HG03571 (cell line): ENCODE data around the gene MBLAC1.
A peak's percentile ranks its signal among the peaks of the same experiment; 100 is the strongest.

ENCODE experiments used
- ATAC-seq: cut with Tn5 transposase; IDR thresholded peaks from one replicate; pipeline ENCODE4 v1.9.1; 2021; ENCODE audit not compliant: unreplicated experiment

MBLAC1 gene, protein sequence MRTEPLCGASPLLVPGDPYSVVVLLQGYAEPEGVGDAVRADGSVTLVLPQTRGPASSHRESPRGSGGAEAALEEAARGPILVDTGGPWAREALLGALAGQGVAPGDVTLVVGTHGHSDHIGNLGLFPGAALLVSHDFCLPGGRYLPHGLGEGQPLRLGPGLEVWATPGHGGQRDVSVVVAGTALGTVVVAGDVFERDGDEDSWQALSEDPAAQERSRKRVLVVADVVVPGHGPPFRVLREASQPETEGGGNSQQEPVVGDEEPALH

GRCh38 chr7:100126931-100127865, at the start of gene MBLAC1:
TSS of gene MBLAC1 (plus strand) at chr7:100126967. CDS start at chr7:100127396, 429 bp downstream.
- ATAC-seq = peak; percentile 55

GRCh38 chr7:100077205-100077604, 49.6 kb upstream of the MBLAC1 start:
- no peak for ATAC-seq

DNA sequence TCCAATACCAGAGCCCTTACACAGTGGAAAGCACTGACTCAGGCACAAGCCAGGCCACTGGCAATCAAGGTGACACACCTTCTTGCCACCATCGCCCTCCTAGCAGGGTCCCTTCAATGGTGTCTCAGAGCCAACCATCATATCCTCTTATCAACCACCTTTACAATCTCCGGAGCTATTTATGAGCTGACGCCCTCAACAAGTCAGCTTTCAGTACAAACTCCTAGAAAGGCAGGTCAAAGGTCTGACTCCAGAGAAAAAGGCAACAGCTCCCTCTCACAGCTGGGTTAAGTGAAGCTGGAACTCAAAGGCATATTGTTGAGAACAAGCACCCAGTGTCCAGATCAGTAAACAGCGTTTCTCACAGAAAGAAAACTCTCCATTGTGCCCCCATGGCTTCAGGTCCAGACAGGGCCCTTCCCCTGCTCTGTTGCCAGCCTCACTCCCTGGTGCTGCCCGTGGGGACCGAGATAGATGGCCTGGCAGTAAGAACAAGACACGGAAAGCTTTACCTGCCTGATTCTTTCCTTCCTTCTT, 47.7 kb upstream of the MBLAC1 start:
- ATAC-seq = no peak

GRCh38 chr7:100080907-100081534, 45.7 kb upstream of the MBLAC1 start:
- ATAC-seq = no peak

DNA sequence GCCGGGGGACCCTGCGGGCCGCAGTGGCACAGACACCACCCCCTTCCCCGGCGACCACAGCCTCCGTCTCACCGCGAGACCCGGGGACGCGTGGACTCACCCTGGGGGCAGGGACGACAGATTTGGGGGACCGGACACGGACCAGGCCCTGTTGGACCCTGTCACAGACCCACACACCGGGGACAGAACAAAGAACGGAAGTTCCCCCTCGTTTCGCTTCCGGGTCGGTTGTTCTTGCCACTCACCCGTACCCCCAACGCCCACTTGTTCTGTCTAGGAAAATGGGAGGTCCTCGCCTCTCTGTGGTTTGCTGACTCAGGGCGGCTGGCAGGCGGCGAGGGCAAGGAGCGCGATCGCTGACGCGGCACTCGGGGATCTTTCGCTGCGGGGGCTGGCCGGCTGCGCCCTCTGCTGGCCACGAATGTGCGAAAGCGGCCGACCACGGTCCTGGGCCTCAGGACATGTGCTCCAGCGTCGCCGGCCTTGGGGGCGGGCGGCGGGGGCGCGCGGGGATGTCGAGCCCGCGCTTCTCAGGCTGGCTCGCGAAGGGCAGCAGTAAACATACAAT, 45.1 kb upstream of the MBLAC1 start, which contains the start of gene ZNF3:
Gene ZNF3, minus strand, starts transcription at position 189 of the 568 bp plus-strand sequence. CDS start 4,366 bp downstream, outside the sequence.
- ATAC-seq = peak; percentile 72

- no peak for ATAC-seq
Measured at GRCh38 chr7:100082978-100083377, 43.8 kb upstream of the MBLAC1 start.

GRCh38 chr7:100085515-100085914, 41.3 kb upstream of the MBLAC1 start:
- no peak for ATAC-seq

- ATAC-seq = no peak
Measured at GRCh38 chr7:100087055-100087750, 39.6 kb upstream of the MBLAC1 start.

- ATAC-seq = no peak
Measured at GRCh38 chr7:100088095-100088620, 38.6 kb upstream of the MBLAC1 start.

DNA sequence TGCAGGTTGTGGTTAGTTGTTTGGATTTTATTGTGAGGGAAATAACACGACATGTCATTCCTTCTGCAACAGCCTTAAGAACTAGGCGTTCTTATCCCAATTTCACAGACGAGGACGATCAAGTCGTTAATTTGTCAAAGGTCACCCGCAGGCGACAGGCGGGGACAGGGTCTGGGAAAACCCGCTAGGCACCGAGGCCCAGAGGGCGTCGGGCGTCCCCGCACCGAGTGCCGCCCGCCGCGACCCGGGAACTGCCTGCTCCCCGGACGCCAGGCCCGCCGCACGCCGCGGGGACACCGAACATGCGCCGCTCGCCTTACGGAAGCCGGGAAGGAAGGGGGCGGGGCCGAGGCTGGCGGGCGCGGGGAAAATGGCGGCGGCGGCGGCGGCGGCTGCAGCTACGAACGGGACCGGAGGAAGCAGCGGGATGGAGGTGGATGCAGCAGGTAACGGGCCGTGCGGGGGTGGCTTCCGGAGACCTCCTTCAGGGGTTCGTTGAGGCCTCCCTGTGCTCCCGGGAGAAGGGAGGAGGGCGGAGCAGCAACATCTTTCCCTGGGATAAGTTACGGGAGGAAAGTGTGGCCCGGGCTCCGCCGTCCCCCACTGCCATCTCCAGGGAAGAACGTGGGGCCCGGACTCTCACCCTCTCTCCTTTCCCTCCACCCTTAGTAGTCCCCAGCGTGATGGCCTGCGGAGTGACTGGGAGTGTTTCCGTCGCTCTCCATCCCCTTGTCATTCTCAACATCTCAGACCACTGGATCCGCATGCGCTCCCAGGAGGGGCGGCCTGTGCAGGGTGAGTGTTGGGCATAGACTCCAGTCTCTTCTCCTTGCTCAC, 37.9 kb upstream of the MBLAC1 start, which contains the start of gene COPS6:
Gene COPS6, plus strand, starts transcription at position 349 of the 837 bp plus-strand sequence. Its CDS starts 22 bp downstream, at position 371.
- ATAC-seq = peak; percentile 43

- ATAC-seq = no peak
Measured at GRCh38 chr7:100089458-100090196, 37.1 kb upstream of the MBLAC1 start.

GRCh38 chr7:100090527-100091410, 36.0 kb upstream of the MBLAC1 start:
- ATAC-seq = no peak

- no peak for ATAC-seq
Measured at GRCh38 chr7:100091411-100092181, 35.2 kb upstream of the MBLAC1 start.

DNA sequence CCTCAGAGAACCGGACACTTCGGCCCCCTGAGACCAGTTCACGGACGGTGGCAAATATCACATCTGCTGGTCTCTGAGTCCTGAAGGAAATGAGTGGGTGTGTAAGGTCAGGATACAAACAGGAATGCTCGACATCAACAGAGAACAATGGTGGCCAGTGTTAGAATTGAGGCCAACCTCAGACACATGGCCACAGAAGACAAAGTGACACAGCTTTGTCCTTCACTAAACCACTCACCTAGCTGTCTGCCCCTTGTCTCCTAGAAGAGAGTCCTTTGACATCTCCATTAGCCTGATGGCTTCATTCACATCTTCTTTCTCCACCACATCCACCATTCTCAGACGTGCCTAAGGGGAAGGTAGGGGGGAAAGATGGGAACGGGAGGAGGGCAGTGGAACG, 33.7 kb upstream of the MBLAC1 start:
- no peak for ATAC-seq

GRCh38 chr7:100093498-100093897, 33.3 kb upstream of the MBLAC1 start:
- no peak for ATAC-seq

DNA sequence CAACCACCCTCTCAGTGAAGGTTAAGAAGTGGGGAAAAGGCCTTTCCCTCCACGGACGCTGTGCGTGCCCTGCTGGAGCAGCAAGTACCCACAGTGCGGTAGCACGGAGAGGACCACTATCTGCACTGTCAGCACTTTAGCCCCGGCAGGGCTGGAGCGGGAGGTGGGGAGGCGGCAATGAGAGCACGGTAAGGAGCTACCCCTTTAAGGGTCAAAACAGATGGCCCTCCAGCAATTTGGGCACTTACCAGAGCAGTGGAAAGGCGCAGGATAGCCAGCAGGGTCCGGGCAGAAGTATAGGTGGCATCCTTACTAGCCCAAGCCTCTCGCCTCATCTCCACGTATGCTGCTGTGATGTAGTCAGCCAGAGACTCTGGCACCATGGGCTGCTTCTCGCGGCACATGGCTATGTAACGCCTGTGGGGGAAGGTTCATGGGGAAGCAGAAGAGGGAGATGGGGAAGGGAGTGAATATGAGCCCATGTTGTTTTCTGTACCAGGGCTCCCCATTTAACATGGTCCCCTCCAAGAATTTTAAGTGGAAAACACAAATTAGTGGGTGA, 32.8 kb upstream of the MBLAC1 start:
- ATAC-seq = no peak
